Measurements from ENCODE around the gene OR6M1. TPM values are rescaled to one million over a fixed set of nuclear protein-coding genes. Genes with fewer than 3 reads are reported as not detected.

OR6M1 gene
- total and polyA plus RNA-seq, 2 of the 4 experiments (the other 2 are of a cell fraction) = not detected

Small RNA genes within 50 kb of the gene (microRNA-seq; reads per million reads assigned to microRNA genes)
- not detected for gene RNU1-21P (ENCODE audit: insufficient read depth, insufficient read length)

Small RNA genes within 50 kb of the gene (small RNA-seq; reads per million reads assigned to genes)
- gene RNU1-21P = 0 to 7.8 (median 0.25) reads per million in 5 experiments

Other genes starting within 250 kb of the OR6M1 start
- under 0.01 TPM in 2 replicates for gene SCN3B, start 151.7 kb downstream of the OR6M1 start, total RNA-seq (2012; rRNA removed)
- 0.03 and 0.04 TPM in 2 replicates for gene SCN3B, start 151.7 kb downstream of the OR6M1 start, polyA plus RNA-seq (2012; rRNA removed)
- gene ZNF202, start 64.7 kb downstream of the OR6M1 start, total RNA-seq (2012; rRNA removed) = 8.2 and 9.2 TPM in 2 replicates
- 6.3 and 7.7 TPM in 2 replicates for gene ZNF202, start 64.7 kb downstream of the OR6M1 start, polyA plus RNA-seq (2012; rRNA removed)
- not detected in 2 replicates for gene OR6X1, start 51.8 kb downstream of the OR6M1 start, total RNA-seq (2012; rRNA removed)
- not detected in 2 replicates for gene OR6X1, start 51.8 kb downstream of the OR6M1 start, polyA plus RNA-seq (2012; rRNA removed)
- gene TMEM225, start 79.3 kb upstream of the OR6M1 start, total RNA-seq (2012; rRNA removed) = not detected in 2 replicates
- not detected in 2 replicates for gene TMEM225, start 79.3 kb upstream of the OR6M1 start, polyA plus RNA-seq (2012; rRNA removed)
- not detected in 2 replicates for gene OR8D4, start 95.8 kb upstream of the OR6M1 start, total RNA-seq (2012; rRNA removed)
- gene OR8D4, start 95.8 kb upstream of the OR6M1 start, polyA plus RNA-seq (2012; rRNA removed) = not detected in 2 replicates
- gene OR4D5, start 133.3 kb upstream of the OR6M1 start, total RNA-seq (2012; rRNA removed) = not detected in 2 replicates
- not detected in 2 replicates for gene OR4D5, start 133.3 kb upstream of the OR6M1 start, polyA plus RNA-seq (2012; rRNA removed)
- not detected in 2 replicates for gene OR6T1, start 137.5 kb upstream of the OR6M1 start, total RNA-seq (2012; rRNA removed)
- gene OR6T1, start 137.5 kb upstream of the OR6M1 start, polyA plus RNA-seq (2012; rRNA removed) = not detected in 2 replicates
- not detected in 2 replicates for gene OR10S1, start 171.4 kb upstream of the OR6M1 start, total RNA-seq (2012; rRNA removed)
- not detected in 2 replicates for gene OR10S1, start 171.4 kb upstream of the OR6M1 start, polyA plus RNA-seq (2012; rRNA removed)
- gene OR10G6, start 188.8 kb upstream of the OR6M1 start, total RNA-seq (2012; rRNA removed) = not detected in 2 replicates
- not detected in 2 replicates for gene OR10G6, start 188.8 kb upstream of the OR6M1 start, polyA plus RNA-seq (2012; rRNA removed)
- gene OR10G4, start 206.6 kb upstream of the OR6M1 start, total RNA-seq (2012; rRNA removed) = not detected in 2 replicates
- not detected in 2 replicates for gene OR10G4, start 206.6 kb upstream of the OR6M1 start, polyA plus RNA-seq (2012; rRNA removed)
- not detected in 2 replicates for gene OR10G9, start 216.7 kb upstream of the OR6M1 start, total RNA-seq (2012; rRNA removed)
- not detected in 2 replicates for gene OR10G9, start 216.7 kb upstream of the OR6M1 start, polyA plus RNA-seq (2012; rRNA removed)
- gene OR10G8, start 220.4 kb upstream of the OR6M1 start, total RNA-seq (2012; rRNA removed) = not detected in 2 replicates
- gene OR10G8, start 220.4 kb upstream of the OR6M1 start, polyA plus RNA-seq (2012; rRNA removed) = not detected in 2 replicates
- gene OR10G7, start 235.0 kb upstream of the OR6M1 start, total RNA-seq (2012; rRNA removed) = not detected in 2 replicates
- gene OR10G7, start 235.0 kb upstream of the OR6M1 start, polyA plus RNA-seq (2012; rRNA removed) = not detected in 2 replicates